HEK293T (cell line): ENCODE measurements around the gene RNF207.
A peak's percentile ranks its signal among the peaks of the same experiment; 100 is the strongest.

Experiments
- BHLHE40 ChIP-seq: fragments of 450-650 bp; IDR thresholded peaks from 2 replicates; pipeline ENCODE4 v1.6.1; 2016; ENCODE audit warnings: mild to moderate bottlenecking, moderate library complexity, borderline replicate concordance
- ELF4 ChIP-seq: fragments of 450-650 bp; IDR thresholded peaks from 2 replicates; pipeline ENCODE4 v1.6.1; 2017; ENCODE audit warnings: antibody characterized with exemption
- LEF1 ChIP-seq: fragments of 450-650 bp; IDR thresholded peaks from 2 replicates; pipeline ENCODE4 v1.6.1; 2017; ENCODE audit warnings: mild to moderate bottlenecking, borderline replicate concordance
- NFRKB ChIP-seq: fragments of 450-650 bp; IDR thresholded peaks from 2 replicates; pipeline ENCODE4 v1.6.1; 2016; ENCODE audit warnings: mild to moderate bottlenecking, moderate library complexity
- TF ChIP-seq, protein P1 (sequence below): fragments of 450-650 bp; IDR thresholded peaks from 2 replicates; pipeline ENCODE4 v1.6.1; 2016

DNA sequence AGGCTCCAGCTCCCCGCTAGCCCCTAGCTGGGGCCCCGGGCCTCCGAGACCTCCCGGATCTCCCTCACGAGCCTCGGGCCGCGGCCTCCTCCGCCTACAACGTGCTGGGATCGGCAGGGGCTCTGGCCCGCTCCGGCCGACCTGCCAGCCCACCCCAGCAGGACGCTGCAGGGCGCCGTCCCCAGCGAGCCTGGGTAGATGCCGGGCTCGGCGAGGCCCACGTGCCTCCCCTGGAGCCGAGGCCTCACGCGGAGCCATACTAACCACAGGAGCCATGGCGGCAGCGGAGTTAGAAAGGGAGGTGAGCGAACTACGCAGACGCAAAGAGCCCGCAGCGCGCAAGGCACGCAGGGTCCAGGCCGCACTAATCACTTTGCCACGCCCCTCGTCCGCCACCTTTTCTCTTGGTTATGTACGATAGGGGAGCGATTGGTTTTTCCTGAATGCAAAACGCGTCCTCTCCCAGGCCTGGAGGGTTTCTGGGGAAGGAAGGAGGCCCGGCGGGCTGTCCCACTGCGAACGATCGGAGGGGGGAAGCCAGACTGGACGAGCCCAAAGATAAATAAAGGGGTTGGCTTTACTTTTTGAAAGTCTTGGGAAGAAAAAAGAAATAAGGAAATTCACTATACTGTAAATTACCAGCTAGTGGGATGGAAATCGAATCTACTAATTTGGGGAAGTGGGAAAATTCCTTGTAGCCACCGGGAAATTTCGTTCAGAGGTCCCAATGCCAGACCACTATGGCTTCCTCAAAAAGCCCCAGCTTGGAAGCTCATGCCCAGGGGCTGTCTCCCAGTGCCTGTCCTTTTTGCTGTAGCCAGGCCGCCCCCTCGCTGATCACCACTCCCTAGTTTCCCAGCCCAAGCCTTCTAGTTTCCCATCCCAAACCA is 6.4 kb upstream of the RNF207 start, which contains the start of gene RPL22:
- TF ChIP-seq LEF1 = no peak
- TF ChIP-seq, protein P1, sequence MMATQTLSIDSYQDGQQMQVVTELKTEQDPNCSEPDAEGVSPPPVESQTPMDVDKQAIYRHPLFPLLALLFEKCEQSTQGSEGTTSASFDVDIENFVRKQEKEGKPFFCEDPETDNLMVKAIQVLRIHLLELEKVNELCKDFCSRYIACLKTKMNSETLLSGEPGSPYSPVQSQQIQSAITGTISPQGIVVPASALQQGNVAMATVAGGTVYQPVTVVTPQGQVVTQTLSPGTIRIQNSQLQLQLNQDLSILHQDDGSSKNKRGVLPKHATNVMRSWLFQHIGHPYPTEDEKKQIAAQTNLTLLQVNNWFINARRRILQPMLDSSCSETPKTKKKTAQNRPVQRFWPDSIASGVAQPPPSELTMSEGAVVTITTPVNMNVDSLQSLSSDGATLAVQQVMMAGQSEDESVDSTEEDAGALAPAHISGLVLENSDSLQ = no peak
- TF ChIP-seq ELF4 = peak; percentile 46; the same call in 1 of the 2 replicates
- TF ChIP-seq BHLHE40 = no peak; the same call in 1 of the 2 replicates
- no peak; the same call in 1 of the 2 replicates for TF ChIP-seq NFRKB
